Measurements from ENCODE around the gene DCST2. TPM values are rescaled to one million over a fixed set of nuclear protein-coding genes. Genes with fewer than 3 reads are reported as not detected.

DCST2 gene
- 0.63 TPM for polyA plus RNA-seq (ENCODE audit: insufficient read length)

GRCh38 chr1:155033524-155033923 lies at the start of gene DCST2, which contains the start of gene DCST1:
Gene DCST2, minus strand, starts transcription at chr1:155033781. Its CDS starts 80 bp downstream, at chr1:155033701.
Gene DCST1, plus strand, starts transcription at chr1:155033824. Its CDS starts 213 bp downstream, at chr1:155034037.
- no peak for DNase-seq (ENCODE audit: low read depth)

DNA sequence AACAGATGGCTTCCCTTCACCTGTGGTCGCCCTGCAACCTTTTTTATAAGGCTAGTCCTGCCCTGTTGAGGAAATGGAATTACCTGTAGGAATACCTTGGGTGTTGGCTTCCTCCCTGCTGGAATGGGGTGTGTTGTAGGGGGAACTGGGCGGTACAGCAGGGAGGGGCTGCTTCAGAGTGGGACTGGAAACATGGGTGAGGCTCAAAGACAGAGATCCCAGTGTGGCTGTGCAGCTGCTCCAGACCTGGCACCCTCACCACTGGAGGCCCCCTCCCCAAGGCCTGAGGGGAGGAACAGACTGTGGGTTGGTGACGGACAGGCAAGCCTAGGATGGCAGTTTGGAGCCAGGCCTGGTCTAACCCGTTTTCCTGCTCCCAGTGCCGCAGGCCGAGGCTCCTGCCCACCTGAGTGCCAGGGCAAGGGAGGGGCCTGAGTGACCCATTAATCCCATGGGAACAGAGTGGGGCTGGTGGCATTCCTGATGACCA lies 49.5 kb upstream of the DCST2 start:
- no peak for DNase-seq (ENCODE audit: low read depth)

DNA sequence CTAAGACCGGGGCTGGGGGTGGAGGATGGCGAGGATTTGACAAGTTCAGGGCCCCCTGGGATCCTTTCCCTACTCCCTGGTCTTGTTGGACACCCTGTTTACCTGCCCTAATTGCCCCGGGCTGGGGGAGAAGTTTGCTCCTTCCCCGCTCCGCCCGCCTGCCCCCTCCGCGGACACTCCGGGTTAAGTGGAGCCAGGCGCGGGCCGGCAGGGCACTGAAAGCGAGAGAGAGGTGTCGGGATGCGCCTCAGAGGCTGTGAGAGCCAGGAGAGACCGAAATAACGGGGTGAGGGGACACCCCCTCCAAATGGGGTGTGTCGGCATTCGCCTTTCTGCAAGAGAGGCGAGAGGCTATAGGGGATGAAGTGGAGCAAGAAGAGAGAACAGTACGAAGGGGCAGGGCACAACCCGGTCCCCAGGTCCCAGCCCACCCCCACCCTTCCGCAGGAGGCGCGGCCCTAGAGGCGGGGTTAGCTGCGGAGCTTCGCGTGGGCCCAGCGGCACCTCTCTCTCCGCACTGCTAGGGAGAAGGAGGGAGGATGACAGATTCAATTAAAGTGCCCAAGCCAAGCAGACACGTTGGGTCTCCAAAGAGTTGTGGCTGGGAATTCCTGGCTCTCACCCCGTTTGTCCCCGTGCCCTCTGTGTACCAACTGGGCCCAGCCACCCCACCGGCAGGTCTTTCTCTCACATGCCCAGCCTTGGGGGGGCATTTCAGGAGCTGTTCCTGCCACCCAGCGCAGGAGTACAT lies 48.9 kb upstream of the DCST2 start:
- DNase-seq (ENCODE audit: low read depth): no peak

DNA sequence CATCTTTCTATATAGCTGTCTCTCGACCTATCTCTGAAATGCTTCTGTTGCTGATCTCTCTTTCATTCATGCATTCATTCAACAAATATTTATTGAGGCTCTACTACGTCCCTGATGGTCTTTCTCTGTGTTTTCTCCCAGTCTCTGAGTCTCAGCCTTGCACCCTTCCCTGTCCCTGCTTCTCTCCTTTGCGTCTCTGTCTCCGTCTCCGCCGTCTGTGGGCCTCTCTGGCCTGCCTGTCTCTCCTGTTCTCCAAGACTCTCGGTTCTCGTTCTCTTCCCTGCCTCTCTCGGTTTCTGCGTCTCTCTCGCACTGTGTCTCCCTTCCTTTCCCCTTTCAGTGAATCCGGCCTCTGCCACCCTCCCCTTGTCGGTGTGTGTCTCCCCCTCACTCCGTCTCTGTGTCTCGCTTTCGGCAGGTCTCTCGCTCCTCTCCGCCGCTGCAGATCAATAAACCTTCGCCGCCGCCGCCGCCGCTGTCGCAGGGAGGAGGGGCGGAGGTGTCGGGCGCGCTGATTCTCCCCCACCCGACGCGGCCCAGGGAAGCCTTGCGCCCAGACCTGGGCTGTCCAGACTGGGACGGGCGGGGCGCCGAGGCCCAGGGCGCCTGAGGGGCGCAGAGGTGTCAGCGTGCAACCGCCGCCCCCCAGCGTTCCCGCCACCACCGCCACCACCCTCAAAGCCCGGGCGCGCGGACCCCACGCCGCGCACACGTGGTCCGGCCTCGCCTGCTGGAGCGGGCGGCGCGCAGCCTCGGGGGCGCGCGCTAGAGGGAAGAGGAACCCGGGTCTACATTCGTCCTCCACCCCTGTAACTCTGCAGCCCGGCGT lies 48.1 kb upstream of the DCST2 start:
- DNase-seq (ENCODE audit: low read depth): no peak

GRCh38 chr1:155080312-155081228 lies 47.0 kb upstream of the DCST2 start:
- DNase-seq (ENCODE audit: low read depth): no peak

- DNase-seq (ENCODE audit: low read depth): no peak
Observed at GRCh38 chr1:155079487-155080311, 46.1 kb upstream of the DCST2 start.

DNA sequence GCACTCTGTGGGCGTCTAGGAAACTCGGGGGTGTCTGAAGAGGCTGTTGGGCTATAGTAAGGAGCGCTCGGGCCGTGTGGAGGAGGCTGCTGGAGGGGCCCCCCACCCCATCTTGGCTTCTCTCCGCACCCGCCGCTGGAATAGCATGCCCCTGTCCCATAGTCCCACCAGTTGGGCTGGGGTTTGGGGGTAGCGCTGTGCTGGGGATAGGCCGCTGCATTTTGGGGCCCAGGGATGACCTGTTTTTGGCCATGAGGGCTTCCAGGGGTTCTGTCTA lies 45.6 kb upstream of the DCST2 start:
- no peak for DNase-seq (ENCODE audit: low read depth)

GRCh38 chr1:155078469-155079209 lies 45.1 kb upstream of the DCST2 start, which contains the start of gene EFNA3:
Gene EFNA3, plus strand, starts transcription at chr1:155078837. Its CDS starts 105 bp downstream, at chr1:155078942.
- DNase-seq (ENCODE audit: low read depth): no peak

DNA sequence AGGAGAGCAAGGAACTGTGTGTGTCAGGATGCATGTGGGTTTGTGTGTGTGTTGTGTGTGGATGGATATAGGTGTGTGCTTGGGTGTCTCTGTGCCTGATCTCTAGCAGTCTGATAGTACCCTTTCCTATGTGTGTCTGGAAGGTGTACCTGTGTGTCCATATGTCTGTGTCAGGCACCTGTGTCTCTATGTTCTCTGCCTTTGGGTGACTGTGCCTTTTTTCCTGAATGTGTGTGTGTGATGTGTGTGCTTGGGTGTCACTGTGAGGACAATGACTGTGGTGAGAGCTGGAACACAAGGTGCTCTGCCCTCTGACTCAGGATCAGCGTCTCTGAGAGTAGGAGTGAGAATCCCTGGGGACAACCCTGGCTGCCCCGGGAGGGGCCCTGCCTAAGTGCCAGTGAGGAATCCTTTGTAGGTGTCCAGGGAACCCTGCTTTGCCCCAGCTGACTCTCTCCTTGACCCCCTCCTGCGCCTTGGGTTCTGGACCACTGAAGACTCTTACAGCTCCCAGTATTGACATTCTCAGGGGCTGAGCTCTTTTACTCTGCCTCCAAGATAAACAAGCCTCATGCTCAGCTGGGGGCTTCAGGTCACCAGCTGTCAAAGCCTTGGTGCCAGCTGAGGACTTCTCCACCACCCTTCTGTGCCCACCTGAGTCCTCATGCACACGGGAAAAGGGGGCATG lies 44.3 kb upstream of the DCST2 start:
- no peak for DNase-seq (ENCODE audit: low read depth)

DNA sequence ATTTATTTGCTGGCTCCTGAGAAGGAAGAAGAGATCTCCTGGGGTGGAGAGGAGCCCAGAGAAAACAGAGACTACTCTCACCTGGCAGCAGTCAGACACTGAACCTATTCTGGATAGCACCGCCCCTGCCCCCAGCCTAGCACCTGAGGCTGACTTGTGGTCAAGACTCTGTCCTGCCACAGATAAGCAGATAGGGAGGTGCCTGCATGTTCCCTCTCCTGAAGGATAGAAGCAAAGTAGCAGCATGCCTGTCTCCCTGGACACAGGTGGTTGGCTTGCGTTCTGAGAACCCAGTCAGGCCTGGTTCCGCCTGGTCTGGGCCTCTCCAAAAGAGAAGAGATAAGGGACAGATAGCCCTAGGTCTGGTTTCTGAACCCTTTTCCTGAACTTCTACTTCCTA lies 43.8 kb upstream of the DCST2 start:
- DNase-seq (ENCODE audit: low read depth): no peak

DNA sequence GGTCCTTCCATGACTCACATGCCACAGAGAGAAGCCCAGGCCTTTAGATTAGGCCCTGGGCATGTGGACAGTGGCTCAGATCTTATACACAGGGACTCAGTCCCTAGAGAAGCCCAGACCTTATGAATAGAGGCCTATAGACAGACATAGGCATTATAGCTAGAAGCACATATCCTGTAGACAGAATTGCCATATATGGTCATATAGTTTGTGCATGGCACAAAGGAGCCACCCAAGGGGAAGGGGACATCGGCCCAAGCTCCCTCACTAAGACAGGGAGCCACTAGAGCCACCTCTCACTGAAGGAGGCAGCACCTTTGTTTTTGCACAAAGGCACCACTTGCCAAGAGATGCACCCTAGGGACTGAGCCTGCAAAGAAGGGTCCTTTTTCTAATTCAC lies 42.8 kb upstream of the DCST2 start:
- no peak for DNase-seq (ENCODE audit: low read depth)

- DNase-seq (ENCODE audit: low read depth): no peak
Observed at GRCh38 chr1:155075535-155075934, 42.0 kb upstream of the DCST2 start.

DNA sequence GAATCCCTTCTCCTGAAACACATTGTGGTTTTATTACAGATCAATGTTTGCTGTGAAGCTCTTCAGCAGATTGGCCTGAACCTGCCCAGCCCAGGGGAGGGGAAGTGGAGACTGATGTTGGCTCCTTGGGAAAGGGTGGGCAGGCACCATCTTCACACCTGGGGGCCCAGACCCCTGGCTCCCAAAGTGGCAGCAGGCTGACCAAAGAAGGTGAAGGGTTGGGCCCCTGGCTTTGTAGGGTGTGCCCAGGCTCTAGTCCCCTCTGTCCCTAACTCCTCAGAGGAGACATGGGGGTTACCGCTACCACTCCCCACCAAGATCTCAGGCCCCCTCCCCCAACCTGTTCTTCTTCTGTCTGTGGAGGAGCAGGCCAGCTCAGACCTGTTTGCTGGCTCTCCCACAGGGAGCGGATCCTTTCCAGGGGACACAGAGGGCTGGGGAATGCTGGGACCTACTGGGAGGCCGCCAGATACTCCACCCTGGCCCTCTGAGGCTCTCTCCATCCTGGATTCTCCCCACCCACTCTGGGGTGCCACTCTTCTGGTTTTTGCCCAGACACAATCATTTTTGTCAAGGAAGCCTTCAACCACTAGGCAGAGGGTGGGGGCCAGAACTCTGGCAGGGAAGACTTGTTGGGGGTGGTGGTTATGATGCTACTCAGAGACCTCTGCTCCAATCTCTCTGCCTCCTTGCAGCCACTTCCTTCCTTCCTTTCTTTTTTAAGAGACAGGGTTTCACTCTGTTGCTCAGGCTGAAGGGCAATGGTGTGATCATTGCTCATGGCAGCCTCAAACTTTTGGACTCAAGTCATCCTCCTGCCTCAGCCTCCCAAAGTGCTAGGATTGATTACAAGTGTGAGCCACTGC lies 40.0 kb upstream of the DCST2 start:
- DNase-seq (ENCODE audit: low read depth): no peak

DNA sequence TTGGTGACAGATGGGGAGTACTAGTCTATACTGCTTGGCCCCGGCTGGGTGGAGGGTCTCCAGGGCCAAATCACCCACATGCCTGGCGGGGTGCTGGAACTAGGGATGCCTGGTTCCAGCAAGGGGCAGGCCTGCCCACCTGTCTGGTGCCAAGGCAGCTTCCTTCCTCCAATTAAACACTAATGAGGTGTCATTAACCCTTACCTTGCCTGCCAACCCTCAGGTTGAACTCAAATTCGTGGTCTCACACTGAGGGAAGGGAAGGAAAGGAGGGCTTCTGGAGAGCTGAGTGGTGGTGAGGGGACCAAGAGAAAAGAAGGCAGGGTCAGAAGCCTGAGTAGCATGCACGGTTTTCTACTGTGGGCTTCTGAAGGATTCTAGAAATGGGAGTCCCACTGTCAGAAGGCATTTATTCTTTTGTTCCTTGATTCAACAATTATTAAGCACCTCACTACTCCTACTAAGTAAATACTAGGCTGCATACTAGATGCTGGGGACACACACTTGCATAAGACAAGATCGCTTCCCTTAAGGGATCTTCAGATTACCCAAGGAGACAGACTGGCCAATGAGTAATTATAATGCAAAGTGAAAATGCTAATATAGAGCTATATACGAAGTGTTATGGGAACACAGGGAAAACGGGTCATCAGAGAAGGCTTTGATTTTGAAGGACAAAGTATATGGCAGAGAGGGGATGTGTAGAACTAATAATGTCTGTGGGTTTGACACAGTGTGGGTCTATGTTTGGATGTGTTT lies 39.1 kb upstream of the DCST2 start:
- DNase-seq (ENCODE audit: low read depth): no peak

- DNase-seq (ENCODE audit: low read depth): no peak
Observed at GRCh38 chr1:155071701-155072100, 38.1 kb upstream of the DCST2 start.

GRCh38 chr1:155070721-155071569 lies 37.4 kb upstream of the DCST2 start:
- no peak for DNase-seq (ENCODE audit: low read depth)

DNA sequence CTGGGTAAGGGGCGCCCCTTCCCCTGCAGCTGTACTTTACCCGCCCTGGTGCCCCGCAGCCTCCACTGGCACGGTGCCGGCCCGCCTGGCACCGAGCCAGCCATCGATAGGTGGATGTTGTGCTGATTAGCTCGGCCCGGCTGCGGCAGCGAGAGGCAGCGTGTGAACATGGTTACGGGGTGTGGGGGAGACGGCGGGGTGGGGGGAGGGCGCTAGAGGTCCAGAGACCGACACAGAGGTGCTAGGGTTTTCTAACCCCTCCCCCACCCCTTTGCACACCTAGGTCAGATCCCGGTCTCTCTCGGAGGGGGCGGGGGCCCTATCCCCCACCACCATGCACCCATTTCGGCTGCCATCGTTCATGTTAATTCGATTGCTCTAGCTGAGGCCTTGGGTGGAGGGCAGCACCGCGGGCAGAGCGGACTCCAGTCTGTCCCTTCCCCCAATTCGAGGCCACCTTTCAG lies 36.6 kb upstream of the DCST2 start:
- no peak for DNase-seq (ENCODE audit: low read depth)

All from forelimb muscle (tissue), 1 donor.